ENCODE data around the gene NFIC. TPM values are rescaled to one million over a fixed set of nuclear protein-coding genes. Genes with fewer than 3 reads are reported as not detected.
A peak's percentile ranks its signal among the peaks of the same experiment; 100 is the strongest.

Gene NFIC
- total RNA-seq, 1 donor = 79.5 TPM

DNA sequence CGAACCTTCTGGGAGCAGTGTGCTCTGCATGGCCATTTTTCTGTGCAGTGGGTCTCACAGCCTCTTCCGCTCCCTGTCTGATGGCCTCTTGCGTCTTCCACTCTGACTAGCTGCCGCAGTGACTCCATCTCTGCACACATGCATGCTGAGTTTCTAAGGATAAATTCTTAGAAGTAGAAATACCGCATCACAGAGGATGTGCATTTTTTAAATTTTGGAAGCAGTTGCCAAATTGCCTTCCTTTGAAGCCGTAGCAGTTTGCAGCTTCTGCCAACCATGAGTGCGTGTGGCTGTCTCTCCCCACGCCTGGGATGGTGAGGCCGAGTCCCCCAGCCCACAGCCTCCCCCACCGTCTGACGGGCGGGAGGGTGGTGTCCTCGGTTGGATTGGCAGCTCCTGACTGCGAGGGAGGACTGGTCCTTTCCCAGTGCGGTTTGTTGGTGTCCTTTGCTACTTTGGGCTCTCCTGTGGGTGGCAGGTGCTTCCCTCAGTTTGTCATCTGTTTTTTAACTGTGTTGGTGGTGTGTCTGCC is 149.6 kb downstream of the NFIC start:
- peak; percentile 21 for DNase-seq (ENCODE audit: low read depth)
- TF ChIP-seq, protein P1, sequence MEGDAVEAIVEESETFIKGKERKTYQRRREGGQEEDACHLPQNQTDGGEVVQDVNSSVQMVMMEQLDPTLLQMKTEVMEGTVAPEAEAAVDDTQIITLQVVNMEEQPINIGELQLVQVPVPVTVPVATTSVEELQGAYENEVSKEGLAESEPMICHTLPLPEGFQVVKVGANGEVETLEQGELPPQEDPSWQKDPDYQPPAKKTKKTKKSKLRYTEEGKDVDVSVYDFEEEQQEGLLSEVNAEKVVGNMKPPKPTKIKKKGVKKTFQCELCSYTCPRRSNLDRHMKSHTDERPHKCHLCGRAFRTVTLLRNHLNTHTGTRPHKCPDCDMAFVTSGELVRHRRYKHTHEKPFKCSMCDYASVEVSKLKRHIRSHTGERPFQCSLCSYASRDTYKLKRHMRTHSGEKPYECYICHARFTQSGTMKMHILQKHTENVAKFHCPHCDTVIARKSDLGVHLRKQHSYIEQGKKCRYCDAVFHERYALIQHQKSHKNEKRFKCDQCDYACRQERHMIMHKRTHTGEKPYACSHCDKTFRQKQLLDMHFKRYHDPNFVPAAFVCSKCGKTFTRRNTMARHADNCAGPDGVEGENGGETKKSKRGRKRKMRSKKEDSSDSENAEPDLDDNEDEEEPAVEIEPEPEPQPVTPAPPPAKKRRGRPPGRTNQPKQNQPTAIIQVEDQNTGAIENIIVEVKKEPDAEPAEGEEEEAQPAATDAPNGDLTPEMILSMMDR (IDR thresholded peaks at IDR 0.05; ENCODE audit: insufficient read depth, low read length) = no peak
- no peak overlapping the region for H3K4me3 ChIP-seq (ENCODE audit: low read depth, low read length)

DNA sequence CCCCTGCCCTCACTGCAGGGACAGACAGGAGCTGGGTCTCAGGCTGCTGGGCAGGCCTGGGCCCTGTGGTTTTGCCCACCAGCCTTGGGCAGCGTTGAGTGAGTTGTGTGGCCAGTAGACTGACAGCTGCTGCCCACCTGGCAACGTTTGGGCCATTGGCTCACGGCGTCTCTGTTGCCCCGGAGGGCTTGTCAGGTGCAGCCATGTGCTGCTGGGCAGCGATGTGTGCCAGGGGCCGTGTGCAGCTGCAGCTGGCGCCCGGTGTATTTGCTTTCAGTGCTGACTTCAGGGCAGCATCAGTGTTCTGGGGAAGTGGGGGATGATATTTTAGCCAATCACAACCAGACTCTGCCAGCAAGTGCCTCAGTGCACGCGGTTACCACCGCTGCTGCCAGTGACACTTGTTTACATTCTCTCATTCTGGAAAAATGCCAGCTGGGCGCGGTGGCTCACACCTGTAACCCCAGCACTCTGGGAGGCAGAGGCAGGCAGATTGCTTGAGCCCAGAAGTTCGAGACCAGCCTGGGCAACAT is 150.4 kb downstream of the NFIC start:
- no peak for DNase-seq (ENCODE audit: low read depth)
- H3K4me3 ChIP-seq (ENCODE audit: low read depth, low read length) = no peak overlapping the region
- TF ChIP-seq, protein P1 (IDR thresholded peaks at IDR 0.05; ENCODE audit: insufficient read depth, low read length) = no peak

DNA sequence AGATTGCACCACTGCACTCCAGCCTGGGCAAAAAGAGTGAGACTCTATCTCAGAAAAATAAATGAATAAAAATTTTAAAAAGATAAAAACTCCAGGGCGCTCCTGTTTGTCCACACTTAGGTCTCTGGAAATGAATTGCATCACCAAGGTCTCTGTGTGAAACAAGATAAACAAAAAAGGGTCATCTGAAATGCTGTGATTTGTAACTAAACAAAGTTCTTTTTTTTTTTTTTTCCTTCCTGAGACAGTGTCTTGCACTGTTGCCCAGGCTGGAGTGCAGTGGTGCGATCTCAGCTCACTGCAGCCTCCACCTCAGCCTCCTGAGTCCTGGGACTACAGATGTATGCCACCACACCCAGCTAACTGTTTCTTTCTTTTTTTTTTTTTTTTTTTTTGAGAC is 151.3 kb downstream of the NFIC start:
- TF ChIP-seq, protein P1 (IDR thresholded peaks at IDR 0.05; ENCODE audit: insufficient read depth, low read length) = no peak
- DNase-seq (ENCODE audit: low read depth) = no peak
- H3K4me3 ChIP-seq (ENCODE audit: low read depth, low read length) = no peak overlapping the region

DNA sequence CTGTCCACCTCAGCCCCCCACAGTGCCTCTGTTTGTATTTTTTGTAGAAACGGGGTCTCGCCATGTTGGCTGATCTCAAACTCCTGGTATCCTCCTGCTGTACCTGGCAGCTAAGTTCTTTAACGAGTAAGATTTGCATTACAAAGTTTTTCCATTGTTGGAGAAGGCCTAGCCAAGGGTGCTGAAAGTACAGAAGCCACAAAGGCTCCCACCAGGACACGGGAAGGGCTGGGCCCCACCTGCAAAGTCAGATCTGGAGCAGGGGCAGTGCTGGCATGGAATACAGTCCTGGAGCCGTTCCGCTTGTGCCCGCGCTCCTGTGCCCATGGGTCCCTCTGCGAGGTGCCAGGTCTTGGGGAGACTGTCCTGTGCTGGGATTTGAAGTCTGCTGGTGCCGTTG is 151.9 kb downstream of the NFIC start:
- no peak overlapping the region for H3K4me3 ChIP-seq (ENCODE audit: low read depth, low read length)

DNA sequence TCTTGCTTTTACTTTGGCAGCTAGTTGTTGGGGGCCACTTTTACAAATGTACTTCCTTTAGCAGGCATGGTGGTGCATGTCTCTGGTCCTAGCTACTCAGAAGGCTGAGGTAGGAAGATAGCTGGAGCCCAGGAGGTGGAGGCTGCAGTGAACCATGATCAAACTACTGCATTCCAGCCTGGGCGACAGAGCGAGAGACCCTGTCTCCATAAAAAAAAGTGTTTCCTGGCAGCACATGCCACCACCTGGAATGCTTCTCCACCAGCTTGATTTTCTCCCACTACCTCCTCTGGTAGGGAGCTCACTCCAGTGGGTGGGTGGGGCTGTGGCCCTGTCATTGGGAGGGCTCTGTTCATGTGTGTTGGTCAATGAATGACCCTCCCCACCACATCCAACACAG is 152.3 kb downstream of the NFIC start:
- TF ChIP-seq, protein P1 (IDR thresholded peaks at IDR 0.05; ENCODE audit: insufficient read depth, low read length) = no peak
- DNase-seq (ENCODE audit: low read depth) = no peak
- no peak overlapping the region for H3K4me3 ChIP-seq (ENCODE audit: low read depth, low read length)

More for the DNA sequence above, 151.9 kb downstream of the NFIC start:
- TF ChIP-seq, protein P1 (IDR thresholded peaks at IDR 0.05; ENCODE audit: insufficient read depth, low read length) = no peak
- DNase-seq (ENCODE audit: low read depth) = no peak

Small RNA genes lying within 50 kb of the gene (small RNA-seq; reads per million reads assigned to genes)
- not detected for gene AC005514.1

Other genes starting within 250 kb of the NFIC start
- gene GNA15, start 230.6 kb upstream of the NFIC start, total RNA-seq (ENCODE audit: low replicate concordance) = not detected in 2 replicates
- not detected in 2 replicates for gene S1PR4, start 187.8 kb upstream of the NFIC start, total RNA-seq (ENCODE audit: low replicate concordance)
- gene NCLN, start 180.7 kb upstream of the NFIC start, total RNA-seq (ENCODE audit: low replicate concordance) = 20.4 and 38.3 TPM in 2 replicates
- not detected in 2 replicates for gene CELF5, start 141.9 kb upstream of the NFIC start, total RNA-seq (ENCODE audit: low replicate concordance)
- gene SMIM24, start 113.9 kb downstream of the NFIC start, total RNA-seq (ENCODE audit: low replicate concordance) = not detected in 2 replicates
- gene SMIM44, start 116.9 kb downstream of the NFIC start, total RNA-seq (ENCODE audit: low replicate concordance) = not detected in 2 replicates
- 6.5 and 18.6 TPM in 2 replicates for gene DOHH, start 134.1 kb downstream of the NFIC start, total RNA-seq (ENCODE audit: low replicate concordance)
- gene FZR1, start 139.7 kb downstream of the NFIC start, total RNA-seq (ENCODE audit: low replicate concordance) = 14.8 and 30.2 TPM in 2 replicates
- not detected in 2 replicates for gene TEKTIP1, start 172.6 kb downstream of the NFIC start, total RNA-seq (ENCODE audit: low replicate concordance)
- 51.7 and 52.6 TPM in 2 replicates for gene MFSD12, start 191.0 kb downstream of the NFIC start, total RNA-seq (ENCODE audit: low replicate concordance)
- gene HMG20B, start 206.4 kb downstream of the NFIC start, total RNA-seq (ENCODE audit: low replicate concordance) = 56.6 and 219 TPM in 2 replicates
- gene GIPC3, start 218.9 kb downstream of the NFIC start, total RNA-seq (ENCODE audit: low replicate concordance) = under 0.01 and 0.33 TPM in 2 replicates
- gene TBXA2R, start 240.3 kb downstream of the NFIC start, total RNA-seq (ENCODE audit: low replicate concordance) = 0.49 and 5.0 TPM in 2 replicates